Measurements from ENCODE around the gene MUC5B.

DNA sequence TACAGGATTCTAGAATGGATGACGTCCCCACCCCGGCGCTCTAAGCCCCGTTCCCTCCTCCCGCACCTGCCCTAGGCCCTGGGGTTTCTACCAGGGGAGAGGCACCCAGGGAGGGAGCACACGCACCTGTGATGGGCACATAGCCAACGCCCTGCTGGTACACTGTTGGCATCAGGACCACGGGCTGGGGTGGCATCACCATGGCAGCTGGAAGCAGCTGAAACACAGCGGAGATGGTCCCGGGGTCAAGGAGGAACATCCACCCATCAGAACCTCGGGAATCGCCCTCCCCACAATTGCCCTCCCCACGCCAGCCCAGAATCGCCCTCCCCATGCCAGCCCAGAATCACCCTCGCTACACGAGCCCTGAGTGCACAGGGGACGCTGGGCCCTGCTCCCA is 63.0 kb downstream of the MUC5B start:
- TF ChIP-seq CTCF (IDR thresholded peaks at IDR 0.05): no peak
- TF ChIP-seq EZH2 (IDR thresholded peaks at IDR 0.05; ENCODE audit: borderline replicate concordance, insufficient read depth, low read depth, low read length, poor library complexity, severe bottlenecking): no peak

Measured in B cell (primary cell).